ENCODE data around the gene SLC34A1. TPM values are rescaled to one million over a fixed set of nuclear protein-coding genes. Genes with fewer than 3 reads are reported as not detected.

SLC34A1 gene
- total RNA-seq, 1 donor from 2014 or later = not detected

GRCh38 chr5:177423671-177424070, 39.4 kb downstream of the SLC34A1 start:
- TF ChIP-seq, protein P1, sequence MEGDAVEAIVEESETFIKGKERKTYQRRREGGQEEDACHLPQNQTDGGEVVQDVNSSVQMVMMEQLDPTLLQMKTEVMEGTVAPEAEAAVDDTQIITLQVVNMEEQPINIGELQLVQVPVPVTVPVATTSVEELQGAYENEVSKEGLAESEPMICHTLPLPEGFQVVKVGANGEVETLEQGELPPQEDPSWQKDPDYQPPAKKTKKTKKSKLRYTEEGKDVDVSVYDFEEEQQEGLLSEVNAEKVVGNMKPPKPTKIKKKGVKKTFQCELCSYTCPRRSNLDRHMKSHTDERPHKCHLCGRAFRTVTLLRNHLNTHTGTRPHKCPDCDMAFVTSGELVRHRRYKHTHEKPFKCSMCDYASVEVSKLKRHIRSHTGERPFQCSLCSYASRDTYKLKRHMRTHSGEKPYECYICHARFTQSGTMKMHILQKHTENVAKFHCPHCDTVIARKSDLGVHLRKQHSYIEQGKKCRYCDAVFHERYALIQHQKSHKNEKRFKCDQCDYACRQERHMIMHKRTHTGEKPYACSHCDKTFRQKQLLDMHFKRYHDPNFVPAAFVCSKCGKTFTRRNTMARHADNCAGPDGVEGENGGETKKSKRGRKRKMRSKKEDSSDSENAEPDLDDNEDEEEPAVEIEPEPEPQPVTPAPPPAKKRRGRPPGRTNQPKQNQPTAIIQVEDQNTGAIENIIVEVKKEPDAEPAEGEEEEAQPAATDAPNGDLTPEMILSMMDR (IDR thresholded peaks at IDR 0.05; ENCODE audit: unreplicated experiment) = no peak
- Mint-ChIP-seq H3K4me1 (ENCODE audit: low read depth) (peaks cover 6% of the 10 kb centered on the region), H3K27ac (no peak overlapping the region), H3K9me3 (ENCODE audit: low read depth) (no peaks in the 10 kb centered on the region), H3K4me3 (ENCODE audit: low read depth) (no peak overlapping the region), H3K27me3 (peaks cover 5% of the 10 kb centered on the region), H3K36me3 (ENCODE audit: insufficient read depth) (no peaks in the 10 kb centered on the region)
- DNase-seq (ENCODE audit: low spot score, unreplicated experiment) = no peak

DNA sequence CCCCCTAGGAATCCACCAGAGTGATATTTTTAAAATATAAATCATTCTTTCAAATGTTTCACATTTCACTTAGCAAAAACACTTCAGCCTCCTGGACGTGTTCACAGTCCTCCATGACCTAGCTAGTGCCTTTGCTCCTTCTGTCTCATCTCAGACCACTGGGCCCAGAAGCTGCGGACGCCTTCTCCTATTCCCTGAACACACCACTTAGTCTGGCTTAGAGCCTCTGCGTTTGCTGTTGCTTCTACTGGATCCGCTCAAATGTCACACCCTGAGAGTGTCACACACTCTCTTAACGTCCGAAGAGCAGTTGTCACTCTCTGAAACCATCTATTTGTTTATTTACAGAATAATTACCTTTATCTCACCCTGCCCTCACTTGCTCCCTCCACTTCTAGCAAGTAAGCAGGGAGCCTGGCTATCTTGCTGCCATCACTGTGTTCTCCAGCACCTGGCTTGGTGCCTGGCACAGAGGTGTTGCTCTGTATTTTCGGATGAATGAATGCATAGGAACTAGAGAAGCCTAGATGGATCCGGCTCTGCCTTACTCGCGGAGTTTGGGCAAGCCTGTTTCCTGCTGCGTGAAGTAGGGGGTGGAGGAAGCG, 41.1 kb downstream of the SLC34A1 start:
- no peak for DNase-seq (ENCODE audit: low spot score, unreplicated experiment)
- peaks cover 5% of the 10 kb centered on the region for H3K27me3 Mint-ChIP-seq
- H3K4me1 Mint-ChIP-seq (ENCODE audit: low read depth) = peaks cover 6% of the 10 kb centered on the region
- H3K27ac Mint-ChIP-seq = peak overlapping the region; percentile 99
- TF ChIP-seq, protein P1 (IDR thresholded peaks at IDR 0.05; ENCODE audit: unreplicated experiment) = no peak
- no peaks in the 10 kb centered on the region for H3K9me3 Mint-ChIP-seq (ENCODE audit: low read depth)
- H3K4me3 Mint-ChIP-seq (ENCODE audit: low read depth) = peak overlapping the region; percentile 91
- no peaks in the 10 kb centered on the region for H3K36me3 Mint-ChIP-seq (ENCODE audit: insufficient read depth)

DNA sequence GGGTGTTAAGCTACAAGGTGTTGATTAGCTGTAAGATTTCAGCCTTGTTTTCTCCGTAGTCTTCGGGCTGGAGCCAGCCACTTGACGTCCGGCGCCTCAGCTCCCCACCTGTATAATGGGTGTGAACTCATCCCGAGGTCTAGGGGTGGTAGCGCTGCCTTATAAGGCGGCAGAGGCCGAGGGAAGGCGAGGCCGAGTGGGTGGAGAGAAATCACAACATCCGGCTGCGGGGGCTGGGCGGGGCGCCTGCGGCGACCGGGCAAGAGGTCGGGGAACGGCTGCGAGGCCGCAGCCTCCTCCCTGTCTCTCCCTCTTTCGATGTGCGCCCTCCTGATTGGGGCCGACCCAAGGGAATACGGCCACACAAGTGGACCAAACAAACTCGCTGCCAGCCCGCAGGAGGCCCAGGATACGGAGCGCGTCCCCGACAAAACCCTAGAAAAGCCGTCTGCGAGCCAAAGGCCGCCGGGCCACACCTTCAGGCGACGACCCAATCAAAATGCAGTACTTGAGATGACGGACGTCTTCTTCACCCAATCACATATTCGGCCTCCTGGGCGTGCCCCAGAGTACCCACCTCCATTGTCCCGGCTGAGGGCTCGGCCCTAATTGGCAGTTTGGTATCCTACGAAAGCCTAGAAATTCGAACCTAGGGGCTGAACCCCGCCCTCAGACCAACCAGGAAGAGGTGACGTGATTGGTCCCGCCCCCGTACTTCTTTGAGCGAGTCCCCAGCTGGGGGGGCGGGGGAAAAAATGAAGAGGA, 41.7 kb downstream of the SLC34A1 start:
- H3K36me3 Mint-ChIP-seq (ENCODE audit: insufficient read depth) = peaks cover 1% of the 10 kb centered on the region
- H3K9me3 Mint-ChIP-seq (ENCODE audit: low read depth) = no peaks in the 10 kb centered on the region
- H3K4me1 Mint-ChIP-seq (ENCODE audit: low read depth) = peaks cover 6% of the 10 kb centered on the region
- H3K27ac Mint-ChIP-seq = peak overlapping the region; percentile 99
- TF ChIP-seq, protein P1 (IDR thresholded peaks at IDR 0.05; ENCODE audit: unreplicated experiment) = no peak
- H3K4me3 Mint-ChIP-seq (ENCODE audit: low read depth) = peak overlapping the region; percentile 91
- peak; percentile 99 for DNase-seq (ENCODE audit: low spot score, unreplicated experiment)
- H3K27me3 Mint-ChIP-seq = peaks cover 5% of the 10 kb centered on the region

DNA sequence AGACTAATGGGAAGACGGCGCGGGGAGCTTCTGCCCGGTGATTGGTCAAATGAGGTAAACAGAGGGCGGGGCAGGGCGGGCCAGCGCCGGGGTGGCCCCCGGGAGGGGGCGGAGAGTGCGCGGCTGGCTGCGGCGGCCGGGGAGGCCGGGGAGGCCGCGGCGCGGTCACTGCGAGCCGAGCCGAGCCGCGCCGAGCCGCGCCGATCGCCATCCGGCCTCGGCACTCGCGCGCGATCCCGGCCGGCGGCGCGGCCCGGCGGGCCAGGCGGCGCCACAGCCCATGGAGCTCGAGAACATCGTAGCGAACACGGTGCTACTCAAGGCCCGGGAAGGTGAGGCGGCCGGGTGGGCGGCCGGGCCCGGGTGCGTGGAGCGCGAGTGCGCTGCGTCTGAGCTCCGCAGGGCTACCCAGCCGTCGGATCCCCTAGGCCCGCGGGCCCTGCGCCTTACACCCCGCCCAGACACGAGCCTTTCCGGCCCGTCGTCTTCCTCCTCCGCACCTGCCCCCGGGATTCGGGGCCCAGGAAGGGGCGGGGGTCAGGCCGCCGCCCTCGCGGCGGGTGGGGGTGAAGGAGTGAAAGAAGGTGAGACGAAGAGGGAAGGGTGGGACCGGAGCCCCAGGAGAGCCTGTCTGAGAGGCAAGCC, 42.5 kb downstream of the SLC34A1 start, which contains the start of gene GRK6:
GRK6 (plus strand) TSS at position 111 of the 645 bp plus-strand sequence; CDS start at position 281, 170 bp downstream.
- Mint-ChIP-seq H3K36me3 (ENCODE audit: insufficient read depth) (peaks cover 1% of the 10 kb centered on the region), H3K4me3 (ENCODE audit: low read depth) (peak within 1 kb of the TSS; percentile 91), H3K27me3 (peaks cover 5% of the 10 kb centered on the region), H3K9me3 (ENCODE audit: low read depth) (no peaks in the 10 kb centered on the region), H3K27ac (peak within 1 kb of the TSS; percentile 99), H3K4me1 (ENCODE audit: low read depth) (peaks cover 6% of the 10 kb centered on the region)
- no peak for DNase-seq (ENCODE audit: low spot score, unreplicated experiment)
- TF ChIP-seq, protein P1 (IDR thresholded peaks at IDR 0.05; ENCODE audit: unreplicated experiment) = no peak

GRCh38 chr5:177427211-177427822, 43.1 kb downstream of the SLC34A1 start:
- DNase-seq (ENCODE audit: low spot score, unreplicated experiment) = no peak
- H3K27me3 Mint-ChIP-seq = peaks cover 5% of the 10 kb centered on the region
- TF ChIP-seq, protein P1 (IDR thresholded peaks at IDR 0.05; ENCODE audit: unreplicated experiment) = no peak
- H3K9me3 Mint-ChIP-seq (ENCODE audit: low read depth) = no peaks in the 10 kb centered on the region
- H3K27ac Mint-ChIP-seq = peak overlapping the region; percentile 95
- peaks cover 6% of the 10 kb centered on the region for H3K4me1 Mint-ChIP-seq (ENCODE audit: low read depth)
- H3K4me3 Mint-ChIP-seq (ENCODE audit: low read depth) = peak overlapping the region; percentile 81
- H3K36me3 Mint-ChIP-seq (ENCODE audit: insufficient read depth) = peaks cover 1% of the 10 kb centered on the region
